HG03432 (cell line): ENCODE measurements around the gene ATXN7.

ENCODE experiments used
- ATAC-seq: cut with Tn5 transposase; IDR thresholded peaks from one replicate; pipeline ENCODE4 v1.9.1; 2021; ENCODE audit warnings: mild to moderate bottlenecking, moderate library complexity; ENCODE audit not compliant: unreplicated experiment

The ATXN7 gene

GRCh38 chr3:63933459-63933858 lies 69.8 kb downstream of the ATXN7 start:
- peak; percentile 67 for ATAC-seq

- no peak for ATAC-seq
Observed at GRCh38 chr3:63934041-63934866, 70.6 kb downstream of the ATXN7 start.

DNA sequence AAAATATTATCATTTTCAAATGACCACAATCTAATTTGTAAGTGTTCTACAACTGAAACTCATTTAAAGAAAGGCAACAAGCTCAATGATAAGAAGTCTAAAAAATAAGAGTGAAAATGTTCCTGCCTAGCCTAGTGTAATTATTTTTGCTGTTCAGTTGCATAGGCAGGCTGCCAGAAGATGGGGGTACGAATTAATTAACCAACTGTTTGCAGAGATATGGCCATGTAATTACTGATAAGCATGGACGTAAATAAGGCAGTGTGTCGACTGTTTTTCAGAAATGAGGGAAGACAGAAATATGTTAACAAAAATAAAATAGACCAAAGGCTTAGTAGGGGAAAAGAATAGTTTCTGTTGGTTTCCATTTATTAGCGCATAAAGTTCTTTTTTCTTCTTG lies 73.3 kb downstream of the ATXN7 start:
- ATAC-seq, result no peak

- ATAC-seq, result peak; percentile 67
Observed at GRCh38 chr3:63937661-63938651, 74.3 kb downstream of the ATXN7 start.

DNA sequence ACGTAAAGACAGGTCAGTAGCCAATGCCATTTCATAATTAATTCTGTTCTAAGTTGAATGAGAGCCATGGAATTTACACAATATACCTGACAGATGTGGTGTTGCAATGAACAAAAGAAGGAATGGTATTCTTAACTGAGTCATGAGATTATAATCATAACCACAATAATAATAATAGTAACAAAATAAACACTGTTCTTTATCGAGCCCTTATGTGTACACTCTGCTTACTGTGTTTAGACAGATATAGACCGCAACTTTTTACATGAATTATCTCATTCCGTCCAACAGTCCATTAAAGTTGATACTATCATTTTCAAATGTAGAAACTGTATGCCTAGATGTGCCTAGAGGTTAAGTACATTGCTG lies 76.7 kb downstream of the ATXN7 start:
- no peak for ATAC-seq

- ATAC-seq, result no peak
Observed at GRCh38 chr3:63942528-63942927, 78.9 kb downstream of the ATXN7 start.

- no peak for ATAC-seq
Observed at GRCh38 chr3:63943678-63944077, 80.0 kb downstream of the ATXN7 start.

DNA sequence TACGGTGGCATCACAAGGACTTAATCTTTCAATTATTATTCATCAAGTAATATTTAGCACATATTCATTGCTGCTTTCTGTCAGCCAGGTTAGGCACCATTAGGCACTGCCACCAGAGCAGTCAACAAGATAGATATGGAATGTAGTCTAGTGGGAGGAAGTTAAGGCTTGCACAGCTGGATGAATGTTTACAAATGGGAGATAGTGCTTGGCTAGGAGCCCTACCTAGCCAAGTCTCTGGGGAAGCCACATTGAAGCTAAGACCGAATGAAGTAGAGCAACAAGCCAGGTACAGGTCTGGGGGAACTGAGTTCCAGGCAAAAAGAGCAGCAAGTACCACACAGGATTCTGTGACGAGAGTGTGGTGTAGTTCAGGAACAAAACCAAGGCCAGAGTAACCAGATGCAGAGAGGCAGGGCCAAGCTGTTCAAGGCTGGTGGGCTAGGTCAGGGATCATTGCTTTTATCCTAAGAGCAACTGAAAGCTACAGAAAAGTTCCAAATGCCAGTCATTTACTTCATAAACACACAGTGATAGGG lies 82.0 kb downstream of the ATXN7 start:
- ATAC-seq, result no peak

- ATAC-seq, result no peak
Observed at GRCh38 chr3:63946753-63947152, 83.1 kb downstream of the ATXN7 start.

- peak; percentile 29 for ATAC-seq
Observed at GRCh38 chr3:63947594-63947993, 83.9 kb downstream of the ATXN7 start.

GRCh38 chr3:63949005-63949404 lies 85.3 kb downstream of the ATXN7 start:
- no peak for ATAC-seq

GRCh38 chr3:63950698-63951097 lies 87.0 kb downstream of the ATXN7 start:
- no peak for ATAC-seq

DNA sequence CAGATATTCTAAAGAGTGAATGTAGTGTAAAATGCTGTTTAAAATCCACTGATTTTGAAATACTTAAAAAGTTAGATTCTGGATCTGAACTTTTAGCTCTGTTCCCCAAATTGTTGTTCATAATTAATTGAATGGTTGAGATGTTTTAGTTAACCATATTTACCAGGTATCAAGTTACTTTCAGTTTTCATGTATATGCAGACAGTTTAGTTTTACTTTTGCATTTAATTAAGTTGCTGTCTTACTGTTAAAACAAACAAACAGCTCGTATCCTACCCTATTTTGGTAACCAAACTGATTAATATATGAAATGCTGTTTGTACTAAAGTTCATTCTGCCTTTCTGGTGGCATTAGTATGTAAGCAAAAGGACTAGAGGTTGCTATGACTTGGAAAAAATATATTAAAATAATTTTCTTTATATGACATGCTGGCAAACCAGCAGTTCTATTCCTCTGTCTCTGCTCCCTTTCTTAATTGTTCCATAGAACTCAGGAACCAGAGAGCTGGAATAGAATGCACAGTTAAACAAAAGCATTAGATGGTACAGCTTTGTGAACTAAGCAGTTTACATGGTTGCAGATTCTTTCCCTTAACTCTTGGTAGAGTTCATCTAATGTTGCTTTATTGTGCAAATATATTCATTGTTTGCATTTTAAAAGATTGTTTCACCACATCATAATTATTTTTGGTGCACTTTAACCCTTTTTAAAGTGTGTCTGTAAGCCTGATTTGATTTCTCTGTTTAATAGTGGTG lies 88.0 kb downstream of the ATXN7 start:
- ATAC-seq, result peak; percentile 57

DNA sequence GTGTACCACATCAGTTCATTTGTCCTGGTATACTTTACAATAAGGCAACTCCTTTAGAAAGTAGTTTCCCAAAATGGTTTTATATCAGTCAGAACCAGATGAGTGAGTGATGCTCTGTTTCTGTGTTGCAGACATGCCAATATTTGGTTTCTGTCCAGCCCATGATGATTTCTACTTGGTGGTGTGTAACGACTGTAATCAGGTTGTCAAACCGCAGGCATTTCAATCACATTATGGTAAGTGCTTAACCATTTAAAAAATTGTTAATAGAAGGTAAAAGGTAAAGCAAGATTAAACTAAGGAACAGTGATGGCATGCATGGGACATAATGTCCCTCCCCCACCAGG lies 88.6 kb downstream of the ATXN7 start:
- no peak for ATAC-seq

- ATAC-seq, result no peak
Observed at GRCh38 chr3:63954182-63954581, 90.5 kb downstream of the ATXN7 start.

DNA sequence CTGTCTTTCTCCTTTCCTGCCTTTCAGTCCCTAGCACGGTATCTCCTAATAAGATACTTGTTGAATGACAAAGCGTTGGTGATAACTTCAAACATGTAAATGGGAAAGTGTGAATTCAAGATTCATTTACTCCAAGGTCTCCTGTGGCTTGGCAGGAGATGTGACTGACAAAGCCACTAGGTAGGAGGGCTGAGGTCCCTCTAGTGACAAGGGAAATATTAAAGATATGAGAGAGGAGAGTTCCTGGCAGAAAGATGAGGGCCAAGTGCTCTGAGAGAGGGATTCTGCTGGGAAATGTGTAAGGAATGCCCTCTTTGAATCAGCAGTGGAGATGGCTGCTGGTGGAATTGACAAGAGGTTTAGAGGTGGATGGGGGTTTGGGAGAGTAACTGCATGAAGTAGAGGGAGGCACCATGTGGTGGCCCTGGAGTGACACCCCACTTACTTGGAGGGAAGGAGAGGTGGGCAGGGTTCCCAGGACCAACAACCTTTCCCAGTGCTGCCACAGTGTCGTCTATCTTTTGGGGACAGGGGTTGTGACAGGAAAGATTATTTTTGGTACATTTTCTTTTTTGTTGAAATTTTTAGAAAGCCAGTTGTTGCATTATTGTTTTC lies 91.5 kb downstream of the ATXN7 start:
- no peak for ATAC-seq

DNA sequence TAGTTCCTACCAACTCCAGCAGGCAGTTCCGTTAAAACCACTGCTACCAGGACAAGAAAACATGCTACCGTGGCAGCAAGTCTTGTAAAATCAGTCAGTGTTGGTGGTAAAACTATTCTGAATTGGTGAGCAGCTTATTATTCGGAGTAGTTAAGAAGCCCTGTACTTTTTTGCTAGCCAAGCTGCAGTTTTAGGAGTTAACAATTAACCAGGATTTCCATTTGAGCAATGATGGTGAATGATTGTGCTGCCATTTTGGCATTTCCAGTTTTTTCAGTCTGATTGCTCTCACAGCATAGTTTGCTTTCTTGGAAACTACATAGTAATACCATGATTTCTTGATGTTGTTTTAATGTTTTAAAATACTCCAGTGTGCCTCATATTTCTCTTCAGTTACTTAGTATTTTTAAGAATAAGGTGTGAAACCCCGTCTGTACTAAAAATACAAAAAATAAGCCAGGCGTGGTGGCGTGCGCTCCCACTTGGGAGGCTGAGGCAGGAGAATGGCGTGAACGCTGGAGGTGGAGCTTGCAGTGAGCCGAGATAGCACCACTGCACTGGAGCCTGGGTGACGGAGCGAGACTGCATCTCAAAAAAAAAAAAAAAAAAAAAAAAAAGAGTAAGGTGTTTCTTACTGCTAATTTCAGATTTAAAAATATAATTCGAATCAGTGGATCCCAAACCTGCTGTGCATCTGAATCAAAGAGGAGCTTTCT lies 92.3 kb downstream of the ATXN7 start:
- no peak for ATAC-seq

GRCh38 chr3:63959146-63959545 lies 95.5 kb downstream of the ATXN7 start:
- no peak for ATAC-seq

GRCh38 chr3:63960048-63960711 lies 96.5 kb downstream of the ATXN7 start:
- ATAC-seq, result no peak
